SK-N-SH treated with all-trans-retinoic acid at 6 μM for 48 hours (cell line): ENCODE results near the gene CATSPER4.

Experiments
- ARNTL ChIP-seq: fragments of 450-650 bp; formaldehyde crosslinking; IDR thresholded peaks from 2 replicates; pipeline ENCODE4 v1.5.0; 2020; ENCODE audit warnings: low read depth, mild to moderate bottlenecking, moderate library complexity, borderline replicate concordance
- BACH2 ChIP-seq: fragments of 250-450 bp; sonication (Bioruptor Pico); IDR thresholded peaks from 2 replicates; pipeline ENCODE4 v1.9.0; 2021; ENCODE audit warnings: mild to moderate bottlenecking, borderline replicate concordance
- CSDC2 ChIP-seq: fragments of 250-450 bp; sonication (Bioruptor Pico); IDR thresholded peaks from 2 replicates; pipeline ENCODE4 v1.5.0; 2020; ENCODE audit warnings: mild to moderate bottlenecking, moderate library complexity
- ESRRG ChIP-seq: fragments of 250-450 bp; sonication (Bioruptor Pico); IDR thresholded peaks from 2 replicates; pipeline ENCODE4 v1.6.1; 2021; ENCODE audit warnings: mild to moderate bottlenecking
- PATZ1 ChIP-seq: fragments of 250-450 bp; sonication (Bioruptor Pico); IDR thresholded peaks from 2 replicates; pipeline ENCODE4 v1.8.0; 2020; ENCODE audit warnings: mild to moderate bottlenecking, moderate library complexity, borderline replicate concordance
- SNAI2 ChIP-seq: fragments of 250-450 bp; sonication (Bioruptor Pico); IDR thresholded peaks from 2 replicates; pipeline ENCODE4 v1.5.0; 2020; ENCODE audit warnings: mild to moderate bottlenecking, moderate library complexity
- ZC3H10 ChIP-seq: fragments of 250-450 bp; sonication (Bioruptor Pico); IDR thresholded peaks from 2 replicates; pipeline ENCODE4 v1.5.1; 2021; ENCODE audit warnings: mild to moderate bottlenecking, moderate library complexity
- ZNF565 ChIP-seq: fragments of 450-650 bp; formaldehyde crosslinking; conservative IDR thresholded peaks from 2 replicates; pipeline ENCODE4 v1.5.0; 2020; ENCODE audit warnings: low read depth, mild to moderate bottlenecking, moderate library complexity
- ZNF8 ChIP-seq: fragments of 450-650 bp; formaldehyde crosslinking; IDR thresholded peaks from 2 replicates; pipeline ENCODE4 v1.5.0; 2020; ENCODE audit warnings: mild to moderate bottlenecking, moderate library complexity

- TF ChIP-seq ZNF8 (CRISPR knock-in tag) = no peak
- TF ChIP-seq CSDC2 (CRISPR knock-in tag) = no peak
- TF ChIP-seq PATZ1 (CRISPR knock-in tag) = no peak
- TF ChIP-seq BACH2 (CRISPR knock-in tag) = no peak
- no peak for TF ChIP-seq ZNF565 (CRISPR knock-in tag)
- no peak for TF ChIP-seq ESRRG
- TF ChIP-seq ZC3H10 (CRISPR knock-in tag) = no peak
- no peak for TF ChIP-seq ARNTL (CRISPR knock-in tag)
- TF ChIP-seq SNAI2 = no peak
Observed at GRCh38 chr1:26195805-26196204, 5.4 kb downstream of the CATSPER4 start.
